ENCODE measurements around the gene SUSD6.

DNA sequence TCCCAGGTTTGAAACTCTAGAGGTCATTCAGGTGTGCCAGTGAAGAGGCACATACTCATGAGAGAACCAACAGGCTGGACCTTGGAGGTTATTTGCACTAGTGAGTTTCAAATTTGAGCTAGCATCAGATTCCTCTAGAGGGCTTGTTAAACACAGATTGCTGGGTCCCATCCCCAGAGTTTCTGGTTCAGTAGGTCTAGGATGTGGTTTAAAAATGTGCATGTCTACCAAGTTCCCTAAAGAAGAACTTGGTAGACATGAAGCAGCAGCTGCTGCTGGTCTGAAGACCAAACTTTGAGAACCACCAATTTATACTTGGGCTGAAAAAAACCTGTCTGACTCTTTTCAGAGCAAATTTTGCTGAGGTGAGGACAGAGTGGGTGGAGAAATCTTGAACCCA, 61.7 kb downstream of the SUSD6 start:
- TF ChIP-seq CTCF (IDR thresholded peaks at IDR 0.05; ENCODE audit: low read length), result no peak
- no peak for TF ChIP-seq EZH2 (optimal IDR thresholded peaks at IDR 0.05; ENCODE audit: low read depth, low read length)

All from MM.1S (cell line).